H9 (cell line): ENCODE results near the gene CDH4. TPM values are rescaled to one million over a fixed set of nuclear protein-coding genes. Genes with fewer than 3 reads are reported as not detected.

Source experiments
- DNase-seq: peaks from one replicate; pipeline ENCODE4 v3.0.0-alpha.2; 2017
- H2AFZ ChIP-seq: one replicate; pipeline ENCODE4 v1.6.1; 2013; ENCODE audit warnings: mild to moderate bottlenecking, low read length, control low read depth, moderate library complexity
- H2AK5ac ChIP-seq: 2 replicates; pipeline ENCODE4 v1.6.1; 2013; ENCODE audit warnings: low read length, control low read depth, mixed read lengths; ENCODE audit not compliant: insufficient read length
- H2BK120ac ChIP-seq: one replicate; pipeline ENCODE4 v1.6.1; 2013; ENCODE audit warnings: low read depth, mild to moderate bottlenecking, low read length, control low read depth, inconsistent platforms; ENCODE audit not compliant: poor library complexity, severe bottlenecking
- H2BK12ac ChIP-seq: 2 replicates; pipeline ENCODE4 v1.6.1; 2013; ENCODE audit warnings: low read length, control low read depth, mixed read lengths, low read depth; ENCODE audit not compliant: insufficient read length
- H2BK15ac ChIP-seq: 2 replicates; pipeline ENCODE4 v1.6.1; 2013; ENCODE audit warnings: low read depth, low read length, control low read depth
- H2BK20ac ChIP-seq: one replicate; pipeline ENCODE4 v1.6.1; 2013; ENCODE audit warnings: low read depth, mild to moderate bottlenecking, low read length, control low read depth, inconsistent platforms; ENCODE audit not compliant: poor library complexity, severe bottlenecking
- H2BK5ac ChIP-seq: 2 replicates; pipeline ENCODE4 v1.6.1; 2013; ENCODE audit warnings: low read length, control low read depth, mixed read lengths; ENCODE audit not compliant: insufficient read length
- H3K14ac ChIP-seq: 2 replicates; pipeline ENCODE4 v1.6.1; 2013; ENCODE audit warnings: low read length, control low read depth; ENCODE audit not compliant: insufficient read depth
- H3K18ac ChIP-seq: 2 replicates; pipeline ENCODE4 v1.6.1; 2013; ENCODE audit warnings: low read depth, mild to moderate bottlenecking, mixed read lengths, low read length, control low read depth; ENCODE audit not compliant: insufficient read length
- H3K23ac ChIP-seq: 2 replicates; pipeline ENCODE4 v1.6.1; 2013; ENCODE audit warnings: low read length, control low read depth, mixed read lengths, low read depth; ENCODE audit not compliant: insufficient read length
- H3K23me2 ChIP-seq: 2 replicates; pipeline ENCODE4 v1.6.1; 2013; ENCODE audit warnings: low read depth, mild to moderate bottlenecking, mixed read lengths, low read length, control low read depth; ENCODE audit not compliant: insufficient read length, poor library complexity, severe bottlenecking
- H3K27ac ChIP-seq: 2 replicates; pipeline ENCODE4 v1.5.1; 2013; ENCODE audit warnings: low read length, control low read depth, mixed read lengths, low read depth; ENCODE audit not compliant: insufficient read length
- H3K27me3 ChIP-seq: 2 replicates; pipeline ENCODE4 v1.6.1; 2013; ENCODE audit warnings: low read length, control low read depth, inconsistent platforms; ENCODE audit not compliant: insufficient read depth
- H3K4ac ChIP-seq: 2 replicates; pipeline ENCODE4 v1.6.1; 2013; ENCODE audit warnings: low read depth, mild to moderate bottlenecking, control low read depth, inconsistent platforms, low read length, moderate library complexity
- H3K4me1 ChIP-seq: 2 replicates; pipeline ENCODE4 v1.6.1; 2013; ENCODE audit warnings: low read length, control low read depth, inconsistent platforms; ENCODE audit not compliant: insufficient read depth
- H3K4me2 ChIP-seq: 2 replicates; pipeline ENCODE4 v1.6.1; 2013; ENCODE audit warnings: low read length, control low read depth, mixed read lengths; ENCODE audit not compliant: insufficient read length, insufficient read depth
- H3K56ac ChIP-seq: 2 replicates; pipeline ENCODE4 v1.6.1; 2013; ENCODE audit warnings: low read depth, mild to moderate bottlenecking, mixed read lengths, low read length, control low read depth; ENCODE audit not compliant: insufficient read length
- H3K79me1 ChIP-seq: 2 replicates; pipeline ENCODE4 v1.6.1; 2013; ENCODE audit warnings: low read depth, mild to moderate bottlenecking, moderate library complexity, low read length, control low read depth, inconsistent platforms; ENCODE audit not compliant: insufficient read depth, poor library complexity, severe bottlenecking
- H3K79me2 ChIP-seq: 2 replicates; pipeline ENCODE4 v1.6.1; 2013; ENCODE audit warnings: low read length, control low read depth, inconsistent platforms; ENCODE audit not compliant: insufficient read depth
- H3K9ac ChIP-seq: 2 replicates; pipeline ENCODE4 v1.6.1; 2013; ENCODE audit warnings: low read length, control low read depth, mixed read lengths; ENCODE audit not compliant: insufficient read length; ENCODE audit errors: extremely low read depth
- H3K9me3 ChIP-seq: one replicate; pipeline ENCODE4 v1.6.1; 2013; ENCODE audit warnings: low read depth, low read length, inconsistent platforms; ENCODE audit not compliant: control insufficient read depth
- H3T11ph ChIP-seq: one replicate; pipeline ENCODE4 v1.6.1; 2013; ENCODE audit warnings: mild to moderate bottlenecking, low read length, control low read depth, inconsistent platforms
- H4K20me1 ChIP-seq: one replicate; pipeline ENCODE4 v1.6.1; 2013; ENCODE audit not compliant: control insufficient read depth, insufficient read length, insufficient read depth
- H4K5ac ChIP-seq: 2 replicates; pipeline ENCODE4 v1.6.1; 2013; ENCODE audit warnings: low read depth, mild to moderate bottlenecking, mixed read lengths, low read length, control low read depth; ENCODE audit not compliant: insufficient read length
- H4K8ac ChIP-seq: replicated peaks from 2 replicates; pipeline ENCODE4 v1.6.1; 2013; ENCODE audit warnings: low read length, control low read depth, mixed read lengths, low read depth; ENCODE audit not compliant: insufficient read length
- H4K91ac ChIP-seq: 2 replicates; pipeline ENCODE4 v1.6.1; 2013; ENCODE audit warnings: low read depth, mild to moderate bottlenecking, moderate library complexity, mixed read lengths, low read length, control low read depth; ENCODE audit not compliant: insufficient read length
- H3K27ac Mint-ChIP-seq, 3 experiments: 2 replicates in 2 of 3; 3 replicates in 1 of 3; pipeline ENCODE4 v1.8.0; 2020 to 2021; ENCODE audit warnings: mixed read lengths in 3 of 3, mild to moderate bottlenecking in 1 of 3, moderate library complexity in 1 of 3
- H3K27me3 Mint-ChIP-seq: 2 replicates; pipeline ENCODE4 v1.8.0; 2021; ENCODE audit warnings: low read depth, mild to moderate bottlenecking, moderate library complexity, mixed read lengths
- H3K36me3 Mint-ChIP-seq, 3 experiments: 2 replicates in 2 of 3; 3 replicates in 1 of 3; pipeline ENCODE4 v1.8.0; 2020 to 2021; ENCODE audit warnings: low read depth in 3 of 3, mixed read lengths in 3 of 3; ENCODE audit not compliant: insufficient read depth in 1 of 3
- H3K4me1 Mint-ChIP-seq, 2 experiments: 2 replicates each; pipeline ENCODE4 v1.8.0; 2020; ENCODE audit warnings: mixed read lengths in 2 of 2
- H3K4me3 Mint-ChIP-seq, 2 experiments: 2 replicates in 1 of 2; 3 replicates in 1 of 2; pipeline ENCODE4 v1.8.0; 2020 to 2021; ENCODE audit warnings: mild to moderate bottlenecking in 2 of 2, mixed read lengths in 2 of 2, moderate library complexity in 1 of 2
- H3K9me3 Mint-ChIP-seq, 2 experiments: 2 replicates in 1 of 2; 3 replicates in 1 of 2; pipeline ENCODE4 v1.8.0; 2020; ENCODE audit warnings: mild to moderate bottlenecking in 2 of 2, mixed read lengths in 2 of 2, moderate library complexity in 1 of 2
- WGBS: extraction: QIAGEN DNeasy Blood & Tissue Kit; methylation state at CpG from one replicate; pipeline ENCODE4 v1.1.7; 2013; ENCODE audit warnings: missing lambda C conversion rate, low lambda C conversion rate, mixed read lengths; ENCODE audit not compliant: insufficient read length; ENCODE audit errors: extremely low coverage; 5-methylcytosine and 5-hydroxymethylcytosine counted together
- total RNA-seq: library from RNA; stranded (reverse); gene quantifications from 2 replicates; pipeline ENCODE4 v1.2.1, GENCODE V29; 2021
- TF ChIP-seq, protein P1 (sequence below): fragments of 200-600 bp; sonication (generic); conservative IDR thresholded peaks from 3 replicates; pipeline ENCODE4 v1.8.0; 2021; ENCODE audit warnings: antibody characterized with exemption, mild to moderate bottlenecking

The CDH4 gene
- total RNA-seq, 1 experiment from 2014 or later = 3.0 TPM

DNA sequence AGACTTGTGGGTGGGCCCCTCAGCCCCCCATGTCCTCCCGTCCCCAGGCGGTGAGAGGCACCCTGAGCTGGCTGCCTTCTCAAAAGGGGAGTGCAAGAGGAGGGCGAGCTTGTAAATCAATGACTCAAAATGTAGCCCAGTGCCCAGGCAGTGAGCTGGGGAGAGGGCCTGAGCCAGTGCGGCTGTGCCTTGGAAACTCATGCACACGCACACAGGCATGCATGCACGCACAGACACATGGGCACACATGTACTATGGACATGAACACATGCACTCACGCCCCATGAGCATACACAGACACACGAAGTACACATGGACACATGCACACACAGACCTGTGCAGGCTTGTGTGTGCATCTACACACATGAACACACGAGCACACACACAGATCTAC, 680.1 kb downstream of the CDH4 start:
- H3K27ac ChIP-seq = no peak overlapping the region
- no peak overlapping the region for H2BK20ac ChIP-seq
- Mint-ChIP-seq H3K27ac (peak overlapping the region in 2 of 3 experiments; percentile 62 to 83; a peak in 3 of 7 replicates), H3K4me3 (no peak overlapping the region), H3K27me3 (no peaks in the 10 kb centered on the region; the same call in none of the 2 replicates), H3K4me1 (peaks cover 13 to 28% of the 10 kb centered on the region in 2 experiments), H3K36me3 (peaks cover 0 to 7% (median 2%) of the 10 kb centered on the region in 3 experiments; a peak in 3 of 7 replicates), H3K9me3 (0 out of 5 replicates have a peak, but pooled peaks cover 0 to 2% of the 10 kb centered on the region in 2 experiments)
- H2BK15ac ChIP-seq = no peak overlapping the region
- H2BK12ac ChIP-seq = no peak overlapping the region
- no peak for DNase-seq
- H2BK120ac ChIP-seq = no peak overlapping the region
- no peak overlapping the region for H2AK5ac ChIP-seq
- H3K14ac ChIP-seq = no peak overlapping the region
- TF ChIP-seq, protein P1, sequence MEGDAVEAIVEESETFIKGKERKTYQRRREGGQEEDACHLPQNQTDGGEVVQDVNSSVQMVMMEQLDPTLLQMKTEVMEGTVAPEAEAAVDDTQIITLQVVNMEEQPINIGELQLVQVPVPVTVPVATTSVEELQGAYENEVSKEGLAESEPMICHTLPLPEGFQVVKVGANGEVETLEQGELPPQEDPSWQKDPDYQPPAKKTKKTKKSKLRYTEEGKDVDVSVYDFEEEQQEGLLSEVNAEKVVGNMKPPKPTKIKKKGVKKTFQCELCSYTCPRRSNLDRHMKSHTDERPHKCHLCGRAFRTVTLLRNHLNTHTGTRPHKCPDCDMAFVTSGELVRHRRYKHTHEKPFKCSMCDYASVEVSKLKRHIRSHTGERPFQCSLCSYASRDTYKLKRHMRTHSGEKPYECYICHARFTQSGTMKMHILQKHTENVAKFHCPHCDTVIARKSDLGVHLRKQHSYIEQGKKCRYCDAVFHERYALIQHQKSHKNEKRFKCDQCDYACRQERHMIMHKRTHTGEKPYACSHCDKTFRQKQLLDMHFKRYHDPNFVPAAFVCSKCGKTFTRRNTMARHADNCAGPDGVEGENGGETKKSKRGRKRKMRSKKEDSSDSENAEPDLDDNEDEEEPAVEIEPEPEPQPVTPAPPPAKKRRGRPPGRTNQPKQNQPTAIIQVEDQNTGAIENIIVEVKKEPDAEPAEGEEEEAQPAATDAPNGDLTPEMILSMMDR = no peak
- no peaks in the 10 kb centered on the region for H3K9me3 ChIP-seq
- no peak overlapping the region for H3K56ac ChIP-seq
- H3T11ph ChIP-seq = no peak overlapping the region
- H4K8ac ChIP-seq = no peak overlapping the region
- H4K20me1 ChIP-seq = no peaks in the 10 kb centered on the region
- WGBS = no CpG with 5 or more reads among the region's 9 CpGs
- H3K79me1 ChIP-seq = no peaks in the 10 kb centered on the region
- no peak overlapping the region for H2AFZ ChIP-seq
- no peak overlapping the region for H3K4ac ChIP-seq
- H3K79me2 ChIP-seq = no peaks in the 10 kb centered on the region
- H3K9ac ChIP-seq = no peak overlapping the region
- H3K4me1 ChIP-seq = no peaks in the 10 kb centered on the region
- H3K23me2 ChIP-seq = no peaks in the 10 kb centered on the region
- H3K27me3 ChIP-seq = no peaks in the 10 kb centered on the region
- H4K5ac ChIP-seq = no peak overlapping the region
- H2BK5ac ChIP-seq = no peak overlapping the region
- H4K91ac ChIP-seq = no peak overlapping the region
- no peak overlapping the region for H3K18ac ChIP-seq
- no peak overlapping the region for H3K4me2 ChIP-seq
- H3K23ac ChIP-seq = no peak overlapping the region
